Right ventricle myocardium superior (tissue), 1 donor: Measurements from ENCODE around the gene ADRA2B. TPM values are rescaled to one million over a fixed set of nuclear protein-coding genes. Genes with fewer than 3 reads are reported as not detected.

Experiments
- ATAC-seq: fragments of 200-7000 bp; cut with Tn5 transposase; one replicate; pipeline ENCODE4 v1.9.1; 2020; ENCODE audit warnings: mild to moderate bottlenecking; ENCODE audit not compliant: poor library complexity
- DNase-seq: peaks from one replicate; pipeline ENCODE4 v3.0.0-alpha.2; 2020
- intact Hi-C: fragments of 100-400 bp; cut with DNase I; formaldehyde crosslinking; loops from one replicate; pipeline ENCODE4 v1.11.2; 2022
- total RNA-seq: library from RNA; stranded (reverse); fragmentation: NEBNext Ultra II Directional; extraction: Animal tissue kit (Norgen Biotek cat#: 25700); gene quantifications from one replicate; pipeline ENCODE4 v1.2.1, GENCODE V29; 2021
- donor health status: DM: no; HTN: yes; CAD: no; lungs with severe emphysema.

The ADRA2B gene
- total RNA-seq, 1 donor from 2014 or later, result 6.4 TPM

GRCh38 chr2:96151595-96152303 lies 35.4 kb upstream of the ADRA2B start:
- no peak for ATAC-seq

GRCh38 chr2:96150791-96151594 lies 34.6 kb upstream of the ADRA2B start:
- DNase-seq (no peak), ATAC-seq (no peak)
- intact Hi-C loops, result no loop called here

More at GRCh38 chr2:96151595-96152303, 35.4 kb upstream of the ADRA2B start:
- intact Hi-C loops, result no loop called here
- DNase-seq, result no peak

- no peak for ATAC-seq
- intact Hi-C loops, result no loop called here
Observed at GRCh38 chr2:96150007-96150640, 33.8 kb upstream of the ADRA2B start.

GRCh38 chr2:96148410-96149217 lies 32.2 kb upstream of the ADRA2B start:
- peak; percentile 71 for DNase-seq
- intact Hi-C loops, result loop anchor here (10.0 kb wide), 1 partner anchor 116 kb away; the partner anchor contains the start of genes CIAO1 and TMEM127
- ATAC-seq, result no peak

More at GRCh38 chr2:96150007-96150640, 33.8 kb upstream of the ADRA2B start:
- no peak for DNase-seq

- ATAC-seq, result no peak
- peak; percentile 10 for DNase-seq
- intact Hi-C loops, result loop anchor here (10.0 kb wide), 1 partner anchor 117 kb away; the partner anchor contains the start of genes CIAO1 and TMEM127
Observed at GRCh38 chr2:96147593-96148201, 31.3 kb upstream of the ADRA2B start.

GRCh38 chr2:96146881-96147592 lies 30.7 kb upstream of the ADRA2B start:
- ATAC-seq (no peak), DNase-seq (peak; percentile 48)
- intact Hi-C loops, result loop anchor here (10.0 kb wide), 1 partner anchor 118 kb away; the partner anchor contains the start of genes CIAO1 and TMEM127

- intact Hi-C loops, result loop anchor here (10.0 kb wide), 1 partner anchor 118 kb away; the partner anchor contains the start of genes CIAO1 and TMEM127
- DNase-seq (peak; percentile 77), ATAC-seq (peak; percentile 36)
Observed at GRCh38 chr2:96146153-96146880, 29.9 kb upstream of the ADRA2B start.

GRCh38 chr2:96145848-96146152 lies 29.4 kb upstream of the ADRA2B start:
- intact Hi-C loops, result loop anchor here (10.0 kb wide), 1 partner anchor 119 kb away; the partner anchor contains the start of genes CIAO1 and TMEM127
- DNase-seq (no peak), ATAC-seq (no peak)

GRCh38 chr2:96145036-96145847 lies 28.9 kb upstream of the ADRA2B start, which contains the start of gene DUSP2:
DUSP2 (minus strand) TSS chr2:96145440; CDS start chr2:96145354, 86 bp downstream.
- ATAC-seq, result peak; percentile 94
- intact Hi-C loops, result loop anchor here (10.0 kb wide), 1 partner anchor 120 kb away; the partner anchor contains the start of genes CIAO1 and TMEM127

GRCh38 chr2:96144481-96145035 lies 28.2 kb upstream of the ADRA2B start:
- ATAC-seq (no peak), DNase-seq (no peak)
- intact Hi-C loops, result loop anchor here (10.0 kb wide), 1 partner anchor 120 kb away; the partner anchor contains the start of genes CIAO1 and TMEM127

More at GRCh38 chr2:96145036-96145847, 28.9 kb upstream of the ADRA2B start, which contains the start of gene DUSP2:
- DNase-seq, result peak; percentile 86

GRCh38 chr2:96143848-96144480 lies 27.6 kb upstream of the ADRA2B start:
- DNase-seq, result peak; percentile 31
- no peak for ATAC-seq
- intact Hi-C loops, result loop anchor here (10.0 kb wide), 1 partner anchor 121 kb away; the partner anchor contains the start of genes CIAO1 and TMEM127

GRCh38 chr2:96143231-96143847 lies 27.0 kb upstream of the ADRA2B start:
- DNase-seq, result peak; percentile 30
- intact Hi-C loops, result loop anchor here (10.0 kb wide), 1 partner anchor 121 kb away; the partner anchor contains the start of genes CIAO1 and TMEM127
- no peak for ATAC-seq

GRCh38 chr2:96142217-96143113 lies 26.1 kb upstream of the ADRA2B start:
- peak; percentile 40 for DNase-seq
- intact Hi-C loops, result loop anchor here (10.0 kb wide), 1 partner anchor 122 kb away; the partner anchor contains the start of genes CIAO1 and TMEM127
- no peak for ATAC-seq
